Sigmoid colon (tissue), 7 donors: ENCODE measurements around the gene LRRC17. TPM values are rescaled to one million over a fixed set of nuclear protein-coding genes. Genes with fewer than 3 reads are reported as not detected.

ENCODE experiments used
- DNase-seq: peaks from one replicate; pipeline ENCODE4 v3.0.0-alpha.2; 2019
- H3K27ac ChIP-seq, 4 donors: fragments of 200-600 bp; sonication (generic); one replicate each; pipeline ENCODE4 v1.5.1; 2016 to 2019; ENCODE audit warnings: mild to moderate bottlenecking in 1 of 4
- H3K27me3 ChIP-seq, 3 donors: fragments of 200-600 bp; sonication (generic); one replicate each; pipeline ENCODE4 v1.5.1; 2019; ENCODE audit warnings: mild to moderate bottlenecking in 1 of 3
- H3K36me3 ChIP-seq, 4 donors: fragments of 200-600 bp; sonication (generic); one replicate each; pipeline ENCODE4 v1.5.1; 2016 to 2019
- H3K4me1 ChIP-seq, 4 donors: fragments of 200-600 bp; sonication (generic); one replicate each; pipeline ENCODE4 v1.5.1; 2017 to 2019
- H3K4me3 ChIP-seq, 4 donors: fragments of 200-600 bp; sonication (generic); one replicate each; pipeline ENCODE4 v1.5.1; 2017 to 2019; ENCODE audit warnings: mild to moderate bottlenecking in 2 of 4, moderate library complexity in 1 of 4
- H3K9me3 ChIP-seq, 4 donors: fragments of 200-600 bp in 3 of 4; sonication (generic) in 3 of 4; one replicate each; pipeline versions ENCODE4 v1.5.1 to v1.6.1; 2013 to 2019
- CTCF ChIP-seq, 4 experiments: fragments of 450-650 bp in 3 of 4; fragments of 200-600 bp in 1 of 4; IDR thresholded peaks; one replicate each; pipeline ENCODE4 v1.5.1; 2016 to 2019; ENCODE audit warnings: antibody characterized with exemption in 4 of 4, mild to moderate bottlenecking in 3 of 4, moderate library complexity in 2 of 4
- EP300 ChIP-seq, 4 donors: sonication (generic); formaldehyde crosslinking; IDR thresholded peaks; one replicate each; pipeline ENCODE4 v1.6.1; 2017; ENCODE audit warnings: antibody characterized with exemption in 4 of 4
- POLR2A ChIP-seq, 2 donors: fragments of 450-650 bp; IDR thresholded peaks; one replicate each; pipeline ENCODE4 v1.6.1; 2016; ENCODE audit warnings: antibody characterized with exemption in 2 of 2, mild to moderate bottlenecking in 2 of 2, moderate library complexity in 2 of 2
- POLR2AphosphoS5 ChIP-seq, 4 donors: sonication (generic); formaldehyde crosslinking; IDR thresholded peaks; one replicate each; pipeline ENCODE4 v1.6.1; 2017; ENCODE audit warnings: antibody characterized with exemption in 4 of 4
- WGBS, 2 donors: extraction: QIAGEN DNeasy Blood & Tissue Kit; methylation state at CpG; one replicate each; pipeline ENCODE4 v1.1.7; 2013; 5-methylcytosine and 5-hydroxymethylcytosine counted together
- intact Hi-C: fragments of 100-400 bp; cut with DNase I; formaldehyde crosslinking; loops from one replicate; pipeline ENCODE4 v1.15.1; 2023
- polyA plus RNA-seq, 3 donors: library from polyadenylated mRNA; stranded (reverse); fragments of 200-250 nt; gene quantifications; one replicate each; pipeline ENCODE4 v1.2.3, GENCODE V29; 2013
- total RNA-seq, 4 donors: library from RNA; depleted of rRNA; stranded (reverse); fragments of >200 nt; gene quantifications; one replicate each; pipeline ENCODE4 v1.1.0, GENCODE V29; 2016
- donor health status: healthy with polysubstance abuse.
- donor health status: Bipolar disorder and iron deficiency.
- donor health status: healthy.

LRRC17 gene
- total and polyA plus RNA-seq, 7 donors: 0.41 to 5.5 (median 1.1) TPM; not detected in 1

GRCh38 chr7:102875700-102876295 is 37.0 kb upstream of the LRRC17 start:
- WGBS, 2 donors: 92 to 94% methylated on average over 3 of the region's 3 CpGs
- H3K4me1 ChIP-seq: peaks cover 0 to 5% (median 0%) of the 10 kb centered on the region in 4 donors
- no peaks in the 10 kb centered on the region for H3K36me3 ChIP-seq
- no peak for TF ChIP-seq POLR2AphosphoS5 (IDR thresholded peaks at IDR 0.05)
- TF ChIP-seq POLR2A (IDR thresholded peaks at IDR 0.05): no peak
- TF ChIP-seq EP300 (IDR thresholded peaks at IDR 0.05): no peak
- TF ChIP-seq CTCF (IDR thresholded peaks at IDR 0.05): no peak
- no peak overlapping the region for H3K4me3 ChIP-seq
- peak overlapping the region in 1 of 4 donors; percentile 15 for H3K27ac ChIP-seq
- intact Hi-C loops: no loop called here
- H3K27me3 ChIP-seq: no peaks in the 10 kb centered on the region
- no peaks in the 10 kb centered on the region for H3K9me3 ChIP-seq
- no peak for DNase-seq

GRCh38 chr7:102883098-102883860 is 29.5 kb upstream of the LRRC17 start:
- no peak for TF ChIP-seq EP300 (IDR thresholded peaks at IDR 0.05)
- TF ChIP-seq CTCF (IDR thresholded peaks at IDR 0.05): no peak
- no peak for TF ChIP-seq POLR2A (IDR thresholded peaks at IDR 0.05)
- no peak for TF ChIP-seq POLR2AphosphoS5 (IDR thresholded peaks at IDR 0.05)
- intact Hi-C loops: no loop called here
- H3K4me3 ChIP-seq: no peak overlapping the region
- H3K4me1 ChIP-seq: no peaks in the 10 kb centered on the region
- no peak overlapping the region for H3K27ac ChIP-seq
- no peaks in the 10 kb centered on the region for H3K36me3 ChIP-seq
- no peaks in the 10 kb centered on the region for H3K27me3 ChIP-seq
- no peaks in the 10 kb centered on the region for H3K9me3 ChIP-seq
- no peak for DNase-seq
- whole genome bisulfite sequencing, 2 donors: 70 to 81% methylated on average over 6 of the region's 6 CpGs

GRCh38 chr7:102888561-102889233 is 24.1 kb upstream of the LRRC17 start:
- H3K27me3 ChIP-seq: no peaks in the 10 kb centered on the region
- WGBS, 2 donors: 82 to 90% methylated on average over 3 of the region's 3 CpGs
- H3K4me3 ChIP-seq: no peak overlapping the region
- H3K9me3 ChIP-seq: no peaks in the 10 kb centered on the region
- no peak for DNase-seq
- no peak overlapping the region for H3K27ac ChIP-seq
- H3K4me1 ChIP-seq: peaks cover 0 to 34% (median 24%) of the 10 kb centered on the region in 4 donors
- TF ChIP-seq POLR2AphosphoS5 (IDR thresholded peaks at IDR 0.05) (no peak), CTCF (IDR thresholded peaks at IDR 0.05) (no peak), EP300 (IDR thresholded peaks at IDR 0.05) (no peak), POLR2A (IDR thresholded peaks at IDR 0.05) (no peak)
- H3K36me3 ChIP-seq: no peaks in the 10 kb centered on the region
- intact Hi-C loops: no loop called here

GRCh38 chr7:102889851-102890250 is 22.9 kb upstream of the LRRC17 start:
- no peaks in the 10 kb centered on the region for H3K27me3 ChIP-seq
- H3K4me3 ChIP-seq: no peak overlapping the region
- H3K27ac ChIP-seq: peak overlapping the region in 2 of 4 donors; percentile 51 to 54
- intact Hi-C loops: no loop called here
- peaks cover 0 to 37% (median 24%) of the 10 kb centered on the region in 4 donors for H3K4me1 ChIP-seq
- TF ChIP-seq POLR2A (IDR thresholded peaks at IDR 0.05) (no peak), CTCF (IDR thresholded peaks at IDR 0.05) (no peak), POLR2AphosphoS5 (IDR thresholded peaks at IDR 0.05) (no peak), EP300 (IDR thresholded peaks at IDR 0.05) (no peak)
- H3K36me3 ChIP-seq: no peaks in the 10 kb centered on the region
- no peak for DNase-seq
- 72 to 87% methylated on average over 2 of the region's 2 CpGs for WGBS, 2 donors
- H3K9me3 ChIP-seq: no peaks in the 10 kb centered on the region
